Peyer's patch (tissue), 4 donors: ENCODE data around the gene SPRED2. TPM values are rescaled to one million over a fixed set of nuclear protein-coding genes. Genes with fewer than 3 reads are reported as not detected.

Source experiments
- DNase-seq, 3 donors: peaks; one replicate each; pipeline ENCODE4 v3.0.0-alpha.2; 2017 to 2019
- H3K27ac ChIP-seq, 4 donors: fragments of 200-600 bp; sonication (generic); one replicate each; pipeline ENCODE4 v1.5.1; 2016 to 2019
- H3K27me3 ChIP-seq, 2 donors: fragments of 200-600 bp; sonication (generic); one replicate each; pipeline ENCODE4 v1.5.1; 2019
- H3K36me3 ChIP-seq, 3 donors: fragments of 200-600 bp; sonication (generic); one replicate each; pipeline ENCODE4 v1.5.1; 2016 to 2019
- H3K4me1 ChIP-seq, 4 donors: fragments of 200-600 bp; sonication (generic); one replicate each; pipeline ENCODE4 v1.5.1; 2016 to 2019
- H3K4me3 ChIP-seq, 4 donors: fragments of 200-600 bp; sonication (generic); 1 replicate in 3 of 4; 2 replicates in 1 of 4; pipeline ENCODE4 v1.5.1; 2016 to 2019; ENCODE audit warnings: mild to moderate bottlenecking in 1 of 4
- H3K9me3 ChIP-seq, 4 donors: fragments of 200-600 bp; sonication (generic); one replicate each; pipeline ENCODE4 v1.5.1; 2016 to 2019; ENCODE audit warnings: mild to moderate bottlenecking in 1 of 4
- CTCF ChIP-seq, 6 experiments: fragments of 450-650 bp in 4 of 6; fragments of 200-600 bp in 2 of 6; sonication (generic) in 1 of 6; IDR thresholded peaks; one replicate each; pipeline ENCODE4 v1.5.1; 2017 to 2019; ENCODE audit warnings: antibody characterized with exemption in 6 of 6, mild to moderate bottlenecking in 3 of 6, moderate library complexity in 1 of 6
- POLR2A ChIP-seq, 2 donors: fragments of 450-650 bp; IDR thresholded peaks; one replicate each; pipeline ENCODE4 v1.5.1; 2017; ENCODE audit warnings: antibody characterized with exemption in 2 of 2, mild to moderate bottlenecking in 2 of 2, moderate library complexity in 2 of 2
- total RNA-seq, 4 donors: library from RNA; depleted of rRNA; stranded (reverse); fragments of >200 nt; gene quantifications; one replicate each; pipeline ENCODE4 v1.1.0, GENCODE V29; 2016

Gene SPRED2
- total RNA-seq, 4 donors from 2014 or later = 14.9 to 26.9 (median 23.0) TPM

- no peak for DNase-seq
- Histone ChIP-seq H3K4me3 (no peak overlapping the region), H3K27ac (no peak overlapping the region), H3K27me3 (no peaks in the 10 kb centered on the region), H3K9me3 (no peaks in the 10 kb centered on the region), H3K4me1 (peaks cover 0 to 26% (median 0%) of the 10 kb centered on the region in 4 donors), H3K36me3 (no peaks in the 10 kb centered on the region)
- no peak for TF ChIP-seq CTCF (IDR thresholded peaks at IDR 0.05)
- no peak for TF ChIP-seq POLR2A (IDR thresholded peaks at IDR 0.05)
Measured at GRCh38 chr2:65353046-65353445, 79.4 kb downstream of the SPRED2 start.

- H3K27ac ChIP-seq = no peak overlapping the region
- no peak overlapping the region for H3K4me3 ChIP-seq
- DNase-seq = no peak
Measured at GRCh38 chr2:65351948-65352595, 80.3 kb downstream of the SPRED2 start.

GRCh38 chr2:65351234-65351947 is 81.0 kb downstream of the SPRED2 start:
- Histone ChIP-seq H3K4me1 (peaks cover 0 to 20% (median 0%) of the 10 kb centered on the region in 4 donors), H3K27me3 (no peaks in the 10 kb centered on the region), H3K4me3 (no peak overlapping the region), H3K9me3 (no peaks in the 10 kb centered on the region), H3K27ac (peak overlapping the region in 2 of 4 donors; percentile 36 to 54), H3K36me3 (no peaks in the 10 kb centered on the region)
- DNase-seq = no peak
- no peak for TF ChIP-seq POLR2A (IDR thresholded peaks at IDR 0.05)
- TF ChIP-seq CTCF (IDR thresholded peaks at IDR 0.05) = no peak

More at GRCh38 chr2:65351948-65352595, 80.3 kb downstream of the SPRED2 start:
- Histone ChIP-seq H3K27me3 (no peaks in the 10 kb centered on the region), H3K4me1 (peaks cover 0 to 20% (median 0%) of the 10 kb centered on the region in 4 donors), H3K36me3 (no peaks in the 10 kb centered on the region), H3K9me3 (no peaks in the 10 kb centered on the region)
- TF ChIP-seq POLR2A (IDR thresholded peaks at IDR 0.05) (no peak), CTCF (IDR thresholded peaks at IDR 0.05) (no peak)

GRCh38 chr2:65350651-65351056 is 81.7 kb downstream of the SPRED2 start:
- peak in 2 of 6 experiments; percentile 43 to 48 for TF ChIP-seq CTCF (IDR thresholded peaks at IDR 0.05)
- TF ChIP-seq POLR2A (IDR thresholded peaks at IDR 0.05) = no peak
- Histone ChIP-seq H3K27me3 (no peaks in the 10 kb centered on the region), H3K4me1 (peaks cover 0 to 20% (median 0%) of the 10 kb centered on the region in 4 donors), H3K9me3 (no peaks in the 10 kb centered on the region), H3K27ac (peak overlapping the region in 2 of 4 donors; percentile 36 to 54), H3K4me3 (no peak overlapping the region), H3K36me3 (no peaks in the 10 kb centered on the region)
- DNase-seq = no peak

- Histone ChIP-seq H3K4me1 (peaks cover 0 to 20% (median 0%) of the 10 kb centered on the region in 4 donors), H3K9me3 (no peaks in the 10 kb centered on the region), H3K4me3 (no peak overlapping the region), H3K27me3 (no peaks in the 10 kb centered on the region), H3K27ac (no peak overlapping the region), H3K36me3 (peaks cover 0 to under 1% (median 0%) of the 10 kb centered on the region in 3 donors)
- TF ChIP-seq CTCF (IDR thresholded peaks at IDR 0.05) (no peak), POLR2A (IDR thresholded peaks at IDR 0.05) (no peak)
- peak in 2 of 3 donors; percentile 71 to 72 for DNase-seq
Measured at GRCh38 chr2:65349863-65350262, 82.5 kb downstream of the SPRED2 start.
